GM12864 (cell line): ENCODE measurements around the gene TBC1D22A.

Experiments
- DNase-seq: peaks from one replicate; pipeline ENCODE4 v3.0.0-alpha.2; 2011; ENCODE audit warnings: low read depth
- H3K4me3 ChIP-seq: 2 replicates; pipeline ENCODE4 v1.5.1; 2011; ENCODE audit warnings: mild to moderate bottlenecking, low read depth, low read length, control low read depth
- CTCF ChIP-seq: IDR thresholded peaks from 2 replicates; pipeline ENCODE4 v1.5.1; 2011; ENCODE audit warnings: low read depth, mild to moderate bottlenecking, moderate library complexity, low read length, control low read depth, inconsistent platforms; ENCODE audit errors: missing control alignments

Gene TBC1D22A

GRCh38 chr22:47031628-47031915, 269.1 kb downstream of the TBC1D22A start:
- H3K4me3 ChIP-seq: no peak overlapping the region
- no peak for TF ChIP-seq CTCF
- no peak for DNase-seq

- TF ChIP-seq CTCF: no peak
- no peak overlapping the region for H3K4me3 ChIP-seq
- DNase-seq: no peak
Observed at GRCh38 chr22:47032091-47032943, 269.9 kb downstream of the TBC1D22A start.

GRCh38 chr22:47032956-47033647, 270.7 kb downstream of the TBC1D22A start:
- no peak for DNase-seq
- TF ChIP-seq CTCF: no peak
- H3K4me3 ChIP-seq: no peak overlapping the region

GRCh38 chr22:47033648-47034000, 271.2 kb downstream of the TBC1D22A start:
- TF ChIP-seq CTCF: no peak
- no peak overlapping the region for H3K4me3 ChIP-seq
- no peak for DNase-seq

GRCh38 chr22:47034076-47034808, 271.8 kb downstream of the TBC1D22A start:
- DNase-seq: no peak
- H3K4me3 ChIP-seq: no peak overlapping the region
- no peak for TF ChIP-seq CTCF

- DNase-seq: no peak
- TF ChIP-seq CTCF: no peak
- no peak overlapping the region for H3K4me3 ChIP-seq
Observed at GRCh38 chr22:47034905-47035419, 272.5 kb downstream of the TBC1D22A start.
